Measurements from ENCODE around the gene LTB4R.

- TF ChIP-seq USF1 (IDR thresholded peaks at IDR 0.05), result peak; percentile 48; the same call in 1 of the 2 replicates
- TF ChIP-seq YY1 (IDR thresholded peaks at IDR 0.05; ENCODE audit: low read depth), result peak; percentile 44; the same call in 1 of the 2 replicates
Observed at GRCh38 chr14:24271134-24271833, 40.0 kb upstream of the LTB4R start, which contains the start of gene RABGGTA.

Data from Ishikawa (cell line).